Neural progenitor cell (in vitro differentiated cells): Measurements from ENCODE around the gene FKBP14. TPM values are rescaled to one million over a fixed set of nuclear protein-coding genes. Genes with fewer than 3 reads are reported as not detected.
A peak's percentile ranks its signal among the peaks of the same experiment; 100 is the strongest.

Experiments used
- DNase-seq: peaks from one replicate; pipeline ENCODE4 v3.0.0-alpha.2; 2016; ENCODE audit warnings: low spot score
- H2AFZ ChIP-seq: fragments of 200-600 bp; sonication (generic); replicated peaks from 2 replicates; pipeline ENCODE4 v1.6.1; 2016; ENCODE audit warnings: antibody characterized with exemption
- H3F3A ChIP-seq: fragments of 200-600 bp; sonication (generic); 2 replicates; pipeline ENCODE4 v1.6.1; 2016; ENCODE audit warnings: antibody characterized with exemption, low read depth
- H3K27ac ChIP-seq: fragments of 200-600 bp; sonication (generic); 2 replicates; pipeline ENCODE4 v1.5.1; 2016; ENCODE audit warnings: mild to moderate bottlenecking
- H3K27me3 ChIP-seq: fragments of 200-600 bp; sonication (generic); 2 replicates; pipeline ENCODE4 v1.6.1; 2016; ENCODE audit warnings: mild to moderate bottlenecking, moderate library complexity
- H3K36me3 ChIP-seq: fragments of 200-600 bp; sonication (generic); 2 replicates; pipeline ENCODE4 v1.5.1; 2016
- H3K4me1 ChIP-seq: fragments of 200-600 bp; sonication (generic); 2 replicates; pipeline ENCODE4 v1.6.1; 2016; ENCODE audit warnings: mixed run types
- H3K4me2 ChIP-seq: fragments of 200-600 bp; sonication (generic); 2 replicates; pipeline ENCODE4 v1.6.1; 2016
- H3K4me3 ChIP-seq: fragments of 200-600 bp; sonication (generic); 2 replicates; pipeline ENCODE4 v1.5.1; 2016
- H3K79me2 ChIP-seq: fragments of 200-600 bp; sonication (generic); 2 replicates; pipeline ENCODE4 v1.6.1; 2016; ENCODE audit warnings: low read depth
- H3K9ac ChIP-seq: fragments of 200-600 bp; sonication (generic); 2 replicates; pipeline ENCODE4 v1.6.1; 2016
- H3K9me3 ChIP-seq: fragments of 200-600 bp; sonication (generic); 2 replicates; pipeline ENCODE4 v1.5.1; 2016; ENCODE audit warnings: low read depth
- H4K20me1 ChIP-seq: fragments of 200-600 bp; sonication (generic); 2 replicates; pipeline ENCODE4 v1.6.1; 2016; ENCODE audit warnings: low read depth
- H3K27ac Mint-ChIP-seq: 3 replicates; pipeline ENCODE4 v1.8.0; 2021; ENCODE audit warnings: mixed read lengths
- H3K27me3 Mint-ChIP-seq: 2 replicates; pipeline ENCODE4 v1.8.0; 2022; ENCODE audit warnings: low read depth, mild to moderate bottlenecking, inconsistent platforms, moderate library complexity, mixed read lengths; ENCODE audit not compliant: insufficient read depth
- H3K36me3 Mint-ChIP-seq: 3 replicates; pipeline ENCODE4 v1.8.0; 2021; ENCODE audit warnings: mixed read lengths
- H3K4me1 Mint-ChIP-seq: 3 replicates; pipeline ENCODE4 v1.8.0; 2021; ENCODE audit warnings: mixed read lengths
- H3K4me3 Mint-ChIP-seq: 3 replicates; pipeline ENCODE4 v1.8.0; 2021; ENCODE audit warnings: mild to moderate bottlenecking, moderate library complexity, mixed read lengths
- H3K9me3 Mint-ChIP-seq: 3 replicates; pipeline ENCODE4 v1.8.0; 2020; ENCODE audit warnings: mixed read lengths
- EZH2 ChIP-seq: fragments of 200-600 bp; sonication (generic); IDR thresholded peaks from 2 replicates; pipeline ENCODE4 v1.6.1; 2017; ENCODE audit warnings: antibody characterized with exemption, mild to moderate bottlenecking, moderate library complexity
- EZH2phosphoT487 ChIP-seq: fragments of 200-600 bp; sonication (generic); IDR thresholded peaks from 2 replicates; pipeline ENCODE4 v1.6.1; 2017; ENCODE audit warnings: antibody characterized with exemption
- total RNA-seq: library from RNA; depleted of rRNA; stranded (reverse); fragments of >200 nt; gene quantifications from 2 replicates; pipeline ENCODE4 v1.2.3, GENCODE V29; 2015; ENCODE audit warnings: low replicate concordance
- TF ChIP-seq, protein P1 (sequence below): fragments of 200-600 bp; sonication (generic); IDR thresholded peaks from 2 replicates; pipeline ENCODE4 v1.5.1; 2017; ENCODE audit warnings: antibody characterized with exemption, mild to moderate bottlenecking

The FKBP14 gene
- total RNA-seq, 1 donor from 2014 or later, result 4.5 TPM

DNA sequence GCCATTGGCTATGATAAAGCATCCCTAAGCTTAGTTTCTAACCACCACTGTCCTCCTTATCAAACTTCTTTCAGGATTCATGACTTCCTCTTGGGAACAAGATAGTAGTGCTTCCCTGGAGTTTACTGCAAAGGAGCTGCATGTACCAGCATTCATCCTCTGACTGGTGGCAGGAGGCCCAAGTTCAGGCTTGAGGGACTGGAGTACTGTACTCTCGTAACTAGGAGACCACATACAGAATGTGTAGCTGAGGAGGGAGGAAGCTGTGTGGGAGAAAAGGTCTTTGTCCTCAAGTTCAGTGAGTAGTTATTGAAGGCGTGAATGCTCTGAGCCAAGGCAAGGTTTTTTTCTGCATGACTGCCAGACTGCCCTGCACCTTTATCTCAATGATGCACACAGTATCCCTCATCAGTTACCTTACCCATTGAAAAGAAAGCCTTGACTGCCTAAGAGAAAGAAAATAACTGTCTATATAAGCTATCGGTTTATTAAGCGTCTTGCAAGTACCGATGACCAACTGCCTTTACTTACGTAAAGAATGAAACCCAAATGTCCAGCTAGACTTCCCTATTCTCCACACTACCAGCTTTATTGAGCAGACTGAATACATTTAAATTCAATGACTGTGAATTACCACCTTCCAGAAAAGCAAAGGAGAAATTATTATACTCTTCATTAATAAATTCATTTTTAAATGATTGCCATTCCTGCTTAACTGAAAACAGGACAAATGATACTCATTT, 49.7 kb downstream of the FKBP14 start:
- Histone ChIP-seq H3K27ac (no peak overlapping the region), H4K20me1 (peaks cover 61% of the 10 kb centered on the region)
- peaks cover 8% of the 10 kb centered on the region for H3K36me3 Mint-ChIP-seq

DNA sequence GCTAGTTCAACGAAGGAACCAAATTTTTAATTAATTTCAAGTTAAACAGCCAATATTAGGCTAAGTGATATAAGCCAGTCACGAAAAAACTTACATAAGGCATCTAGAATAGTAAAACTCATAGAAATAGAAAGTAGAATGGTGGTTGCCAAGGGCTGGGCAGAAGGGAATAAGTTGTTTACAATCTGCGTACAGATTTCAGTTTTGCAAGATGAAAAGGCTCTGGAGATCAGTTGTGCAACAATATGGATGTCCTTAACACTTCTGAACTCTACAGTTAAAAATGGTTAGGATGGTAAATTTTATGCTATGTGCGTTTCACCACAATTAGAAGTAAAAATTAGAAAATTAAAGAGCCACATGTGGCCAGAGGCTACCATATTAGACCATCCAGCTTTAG, 50.2 kb downstream of the FKBP14 start:
- H3K9me3 ChIP-seq, result no peaks in the 10 kb centered on the region
- H3K27me3 Mint-ChIP-seq, result peaks cover 4% of the 10 kb centered on the region
- H3K9me3 Mint-ChIP-seq, result peaks cover 2% of the 10 kb centered on the region
- TF ChIP-seq EZH2 (no peak), EZH2phosphoT487 (no peak)
- TF ChIP-seq, protein P1, sequence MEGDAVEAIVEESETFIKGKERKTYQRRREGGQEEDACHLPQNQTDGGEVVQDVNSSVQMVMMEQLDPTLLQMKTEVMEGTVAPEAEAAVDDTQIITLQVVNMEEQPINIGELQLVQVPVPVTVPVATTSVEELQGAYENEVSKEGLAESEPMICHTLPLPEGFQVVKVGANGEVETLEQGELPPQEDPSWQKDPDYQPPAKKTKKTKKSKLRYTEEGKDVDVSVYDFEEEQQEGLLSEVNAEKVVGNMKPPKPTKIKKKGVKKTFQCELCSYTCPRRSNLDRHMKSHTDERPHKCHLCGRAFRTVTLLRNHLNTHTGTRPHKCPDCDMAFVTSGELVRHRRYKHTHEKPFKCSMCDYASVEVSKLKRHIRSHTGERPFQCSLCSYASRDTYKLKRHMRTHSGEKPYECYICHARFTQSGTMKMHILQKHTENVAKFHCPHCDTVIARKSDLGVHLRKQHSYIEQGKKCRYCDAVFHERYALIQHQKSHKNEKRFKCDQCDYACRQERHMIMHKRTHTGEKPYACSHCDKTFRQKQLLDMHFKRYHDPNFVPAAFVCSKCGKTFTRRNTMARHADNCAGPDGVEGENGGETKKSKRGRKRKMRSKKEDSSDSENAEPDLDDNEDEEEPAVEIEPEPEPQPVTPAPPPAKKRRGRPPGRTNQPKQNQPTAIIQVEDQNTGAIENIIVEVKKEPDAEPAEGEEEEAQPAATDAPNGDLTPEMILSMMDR, result no peak
- H3K4me1 ChIP-seq, result peaks cover 14% of the 10 kb centered on the region
- no peak overlapping the region for H3K4me2 ChIP-seq
- peaks cover 16% of the 10 kb centered on the region for H3F3A ChIP-seq
- no peak overlapping the region for H3K4me3 ChIP-seq
- H3K4me1 Mint-ChIP-seq, result peaks cover 52% of the 10 kb centered on the region
- no peak overlapping the region for H2AFZ ChIP-seq
- no peak overlapping the region for H3K9ac ChIP-seq
- no peak overlapping the region for H3K4me3 Mint-ChIP-seq
- peaks cover 55% of the 10 kb centered on the region for H4K20me1 ChIP-seq
- no peak overlapping the region for H3K27ac Mint-ChIP-seq
- peaks cover 9% of the 10 kb centered on the region for H3K36me3 Mint-ChIP-seq
- peaks cover 95% of the 10 kb centered on the region for H3K79me2 ChIP-seq
- H3K27ac ChIP-seq, result no peak overlapping the region
- no peak for DNase-seq
- no peaks in the 10 kb centered on the region for H3K36me3 ChIP-seq
- H3K27me3 ChIP-seq, result no peaks in the 10 kb centered on the region

More for the DNA sequence above, 49.7 kb downstream of the FKBP14 start:
- Histone ChIP-seq H3K9me3 (no peaks in the 10 kb centered on the region), H3K9ac (no peak overlapping the region), H3K27me3 (no peaks in the 10 kb centered on the region), H3K4me2 (no peak overlapping the region), H2AFZ (no peak overlapping the region), H3K36me3 (no peaks in the 10 kb centered on the region), H3F3A (peaks cover 19% of the 10 kb centered on the region), H3K4me3 (no peak overlapping the region), H3K4me1 (peaks cover 14% of the 10 kb centered on the region), H3K79me2 (peaks cover 95% of the 10 kb centered on the region)
- peak overlapping the region; percentile 87 for H3K27ac Mint-ChIP-seq
- peaks cover 4% of the 10 kb centered on the region for H3K27me3 Mint-ChIP-seq
- TF ChIP-seq EZH2phosphoT487, result no peak
- TF ChIP-seq, protein P1, result no peak
- TF ChIP-seq EZH2, result no peak
- no peaks in the 10 kb centered on the region for H3K9me3 Mint-ChIP-seq
- peak overlapping the region; percentile 52 for H3K4me3 Mint-ChIP-seq
- DNase-seq, result no peak
- H3K4me1 Mint-ChIP-seq, result peaks cover 50% of the 10 kb centered on the region

DNA sequence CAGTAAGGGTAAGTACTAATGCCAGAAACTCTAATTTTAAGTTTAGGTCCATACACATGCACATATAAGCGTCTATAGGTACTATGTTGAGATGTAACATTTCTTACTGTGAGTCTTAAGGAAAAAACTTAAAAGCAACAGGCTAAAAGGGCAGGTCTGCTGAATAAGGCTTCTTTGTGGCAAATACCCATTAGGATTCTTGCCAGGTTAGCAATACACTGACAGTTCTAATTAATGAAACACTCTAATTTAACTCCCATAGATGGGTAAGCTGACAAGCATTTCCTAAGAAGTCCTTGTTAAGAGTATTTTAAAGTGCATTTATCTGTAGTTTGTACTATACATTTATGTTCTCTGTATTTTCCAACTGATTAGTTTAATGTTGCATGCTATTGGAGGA, 50.9 kb downstream of the FKBP14 start:
- peaks cover 95% of the 10 kb centered on the region for H3K79me2 ChIP-seq
- Mint-ChIP-seq H3K36me3 (peaks cover 12% of the 10 kb centered on the region), H3K27me3 (peaks cover 4% of the 10 kb centered on the region), H3K9me3 (peaks cover 2% of the 10 kb centered on the region), H3K4me3 (peak overlapping the region; percentile 52), H3K27ac (peak overlapping the region; percentile 33), H3K4me1 (peaks cover 57% of the 10 kb centered on the region)
- no peak overlapping the region for H2AFZ ChIP-seq
- TF ChIP-seq EZH2phosphoT487, result no peak
- no peak for TF ChIP-seq EZH2
- peaks cover 14% of the 10 kb centered on the region for H3K4me1 ChIP-seq
- DNase-seq, result no peak
- no peaks in the 10 kb centered on the region for H3K36me3 ChIP-seq
- H3K4me3 ChIP-seq, result no peak overlapping the region
- no peak overlapping the region for H3K27ac ChIP-seq
- no peaks in the 10 kb centered on the region for H3K27me3 ChIP-seq
- no peaks in the 10 kb centered on the region for H3K9me3 ChIP-seq
- H3F3A ChIP-seq, result peaks cover 14% of the 10 kb centered on the region
- no peak overlapping the region for H3K4me2 ChIP-seq
- H4K20me1 ChIP-seq, result peaks cover 50% of the 10 kb centered on the region
- H3K9ac ChIP-seq, result no peak overlapping the region

DNA sequence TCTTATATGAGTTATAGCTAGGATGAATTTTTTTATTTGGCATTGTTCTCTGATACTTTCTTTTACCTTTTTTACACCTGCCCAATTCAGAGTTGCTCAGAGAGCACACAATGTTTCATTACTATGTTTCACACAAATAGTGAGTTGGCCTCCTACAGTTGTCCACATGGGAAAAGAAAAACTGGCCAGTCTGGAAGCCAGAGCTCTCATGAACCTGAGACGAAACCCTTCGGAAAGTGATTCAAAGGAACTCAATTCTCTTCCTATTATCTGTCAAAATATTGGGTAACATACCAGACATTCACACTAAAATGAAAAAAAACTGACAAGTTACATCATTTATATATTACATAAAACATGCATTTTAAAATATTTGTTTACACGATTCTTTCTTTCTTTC, 52.2 kb downstream of the FKBP14 start:
- Mint-ChIP-seq H3K27ac (no peak overlapping the region), H3K9me3 (peaks cover 2% of the 10 kb centered on the region), H3K4me3 (no peak overlapping the region), H3K27me3 (peaks cover 4% of the 10 kb centered on the region), H3K36me3 (peaks cover 15% of the 10 kb centered on the region), H3K4me1 (peaks cover 66% of the 10 kb centered on the region)
- Histone ChIP-seq H3K9ac (no peak overlapping the region), H4K20me1 (peaks cover 39% of the 10 kb centered on the region), H2AFZ (no peak overlapping the region), H3K27ac (no peak overlapping the region), H3K27me3 (no peaks in the 10 kb centered on the region), H3K4me1 (peaks cover 25% of the 10 kb centered on the region), H3K79me2 (peaks cover 95% of the 10 kb centered on the region), H3K9me3 (no peaks in the 10 kb centered on the region), H3K36me3 (no peaks in the 10 kb centered on the region), H3F3A (peaks cover 14% of the 10 kb centered on the region), H3K4me2 (no peak overlapping the region), H3K4me3 (no peak overlapping the region)
- DNase-seq, result no peak
- TF ChIP-seq EZH2, result no peak
- no peak for TF ChIP-seq EZH2phosphoT487
- TF ChIP-seq, protein P1, result no peak
